ENCODE measurements around the gene PHF19. TPM values are rescaled to one million over a fixed set of nuclear protein-coding genes. Genes with fewer than 3 reads are reported as not detected.

PHF19 gene
- total RNA-seq, 6 experiments from 2014 or later = 49.1 to 83.4 (median 75.7) TPM

DNA sequence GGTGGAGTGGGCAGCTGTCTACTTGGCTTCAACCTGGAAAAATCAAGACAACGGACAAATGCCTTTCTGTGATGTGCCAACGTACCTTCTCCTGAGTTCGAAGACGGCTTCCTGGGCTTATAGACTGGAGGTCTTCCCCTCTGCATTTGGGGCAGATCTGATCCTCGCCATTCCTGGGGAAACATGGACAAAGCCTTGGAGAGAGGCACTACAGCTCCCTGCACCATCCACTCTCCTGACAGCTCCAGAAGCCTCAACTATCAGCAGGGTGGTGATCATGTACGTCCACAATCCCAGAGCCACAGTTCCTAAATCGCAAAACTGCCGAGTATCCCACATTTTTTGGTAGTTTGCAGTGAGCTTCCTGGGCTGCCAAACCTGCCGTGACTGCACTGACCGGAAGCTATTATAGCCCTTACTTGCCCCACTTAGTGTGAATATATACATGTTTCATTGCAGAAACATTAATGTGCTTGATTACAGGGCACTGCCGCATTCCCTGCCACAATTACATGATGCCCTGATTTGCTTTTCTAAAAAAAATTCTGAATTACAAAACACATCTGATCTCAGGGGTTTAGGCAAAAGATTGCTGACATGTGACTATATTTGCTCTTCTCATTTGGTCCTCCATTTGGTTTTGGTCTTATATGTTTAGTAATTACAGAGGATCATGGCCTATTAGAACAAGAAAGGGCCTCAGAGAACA lies 46.8 kb upstream of the PHF19 start:
- DNase-seq = no peak
- Mint-ChIP-seq H3K9me3 (no peaks in the 10 kb centered on the region), H3K4me3 (no peak overlapping the region), H3K4me1 (ENCODE audit: low read depth) (peaks cover 57% of the 10 kb centered on the region), H3K27ac (no peak overlapping the region), H3K27me3 (ENCODE audit: insufficient read depth) (no peaks in the 10 kb centered on the region; the same call in 1 of the 2 replicates), H3K36me3 (ENCODE audit: low read depth) (no peaks in the 10 kb centered on the region)
- TF ChIP-seq, protein P1, sequence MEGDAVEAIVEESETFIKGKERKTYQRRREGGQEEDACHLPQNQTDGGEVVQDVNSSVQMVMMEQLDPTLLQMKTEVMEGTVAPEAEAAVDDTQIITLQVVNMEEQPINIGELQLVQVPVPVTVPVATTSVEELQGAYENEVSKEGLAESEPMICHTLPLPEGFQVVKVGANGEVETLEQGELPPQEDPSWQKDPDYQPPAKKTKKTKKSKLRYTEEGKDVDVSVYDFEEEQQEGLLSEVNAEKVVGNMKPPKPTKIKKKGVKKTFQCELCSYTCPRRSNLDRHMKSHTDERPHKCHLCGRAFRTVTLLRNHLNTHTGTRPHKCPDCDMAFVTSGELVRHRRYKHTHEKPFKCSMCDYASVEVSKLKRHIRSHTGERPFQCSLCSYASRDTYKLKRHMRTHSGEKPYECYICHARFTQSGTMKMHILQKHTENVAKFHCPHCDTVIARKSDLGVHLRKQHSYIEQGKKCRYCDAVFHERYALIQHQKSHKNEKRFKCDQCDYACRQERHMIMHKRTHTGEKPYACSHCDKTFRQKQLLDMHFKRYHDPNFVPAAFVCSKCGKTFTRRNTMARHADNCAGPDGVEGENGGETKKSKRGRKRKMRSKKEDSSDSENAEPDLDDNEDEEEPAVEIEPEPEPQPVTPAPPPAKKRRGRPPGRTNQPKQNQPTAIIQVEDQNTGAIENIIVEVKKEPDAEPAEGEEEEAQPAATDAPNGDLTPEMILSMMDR (IDR thresholded peaks at IDR 0.05) = no peak

DNA sequence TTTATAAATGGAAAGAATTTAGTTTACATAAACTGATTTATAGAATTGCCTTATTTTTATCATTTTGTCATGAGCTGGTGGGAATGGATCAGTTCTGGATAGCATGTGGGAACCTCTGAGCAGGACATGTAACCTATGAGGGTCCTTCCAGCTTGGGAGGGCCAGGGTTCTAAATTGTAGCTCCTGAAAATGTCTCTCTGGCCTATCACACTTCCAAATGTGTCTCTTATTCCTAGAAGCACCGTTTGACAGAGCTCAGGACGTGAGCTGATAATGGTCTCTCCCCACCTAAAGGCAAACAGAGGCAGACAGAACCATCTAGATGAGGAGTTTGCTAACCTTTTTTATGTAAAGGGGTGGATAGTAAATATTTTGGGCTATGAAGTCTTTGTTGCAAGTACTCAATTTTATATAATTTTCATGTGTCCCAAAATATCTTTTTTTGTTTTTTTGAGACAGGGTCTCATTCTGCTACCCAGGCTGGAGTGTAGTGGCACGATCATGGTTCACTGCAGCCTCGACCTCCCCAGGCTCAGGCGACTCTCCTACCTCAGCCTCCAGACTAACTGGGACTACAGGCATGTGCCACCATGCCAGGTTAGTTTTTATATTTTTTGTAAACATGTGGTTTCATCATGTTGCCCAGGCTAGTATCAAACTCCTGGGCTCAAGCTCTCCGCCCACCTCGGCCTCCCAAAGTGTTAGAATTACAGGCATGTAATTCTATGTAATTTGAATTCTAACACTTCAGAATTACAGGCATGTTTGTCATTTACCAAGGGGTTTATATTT lies 45.6 kb upstream of the PHF19 start:
- TF ChIP-seq, protein P1 (IDR thresholded peaks at IDR 0.05) = no peak
- Mint-ChIP-seq H3K4me3 (no peak overlapping the region), H3K4me1 (ENCODE audit: low read depth) (peaks cover 52% of the 10 kb centered on the region), H3K27me3 (ENCODE audit: insufficient read depth) (no peaks in the 10 kb centered on the region), H3K36me3 (ENCODE audit: low read depth) (no peaks in the 10 kb centered on the region; the same call in 1 of the 2 replicates), H3K9me3 (no peaks in the 10 kb centered on the region), H3K27ac (no peak overlapping the region)
- no peak for DNase-seq

DNA sequence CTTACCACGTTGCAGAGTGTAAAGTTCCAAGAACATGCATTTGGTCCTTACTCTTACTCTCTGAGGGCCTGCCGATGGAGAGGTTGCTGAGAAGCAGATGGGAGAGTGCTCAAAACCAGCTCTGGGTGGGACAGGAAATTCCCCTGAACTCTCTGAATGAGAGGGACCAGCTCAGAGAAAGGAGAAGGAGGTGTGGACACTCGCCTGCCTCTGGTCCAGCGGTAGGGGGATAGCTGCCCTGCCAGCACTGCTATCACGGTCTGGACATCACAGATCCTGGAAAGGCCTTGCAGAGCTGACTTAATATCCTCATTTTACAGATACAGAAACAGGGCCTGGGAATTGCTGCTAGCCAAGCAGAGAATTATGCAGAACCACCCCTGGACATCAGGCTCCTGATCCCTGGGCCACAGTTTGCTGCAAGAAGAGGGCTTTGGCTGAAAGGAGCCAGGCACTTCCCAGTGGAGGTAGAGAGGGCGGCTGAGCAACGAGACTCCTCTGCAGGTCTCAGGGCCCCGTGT lies 44.7 kb upstream of the PHF19 start:
- H3K9me3 Mint-ChIP-seq = no peaks in the 10 kb centered on the region
- DNase-seq = no peak
- peaks cover 53% of the 10 kb centered on the region for H3K4me1 Mint-ChIP-seq (ENCODE audit: low read depth)
- no peaks in the 10 kb centered on the region for H3K27me3 Mint-ChIP-seq (ENCODE audit: insufficient read depth)
- H3K36me3 Mint-ChIP-seq (ENCODE audit: low read depth) = peaks cover 4% of the 10 kb centered on the region
- TF ChIP-seq, protein P1 (IDR thresholded peaks at IDR 0.05) = no peak
- no peak overlapping the region for H3K4me3 Mint-ChIP-seq
- H3K27ac Mint-ChIP-seq = no peak overlapping the region

DNA sequence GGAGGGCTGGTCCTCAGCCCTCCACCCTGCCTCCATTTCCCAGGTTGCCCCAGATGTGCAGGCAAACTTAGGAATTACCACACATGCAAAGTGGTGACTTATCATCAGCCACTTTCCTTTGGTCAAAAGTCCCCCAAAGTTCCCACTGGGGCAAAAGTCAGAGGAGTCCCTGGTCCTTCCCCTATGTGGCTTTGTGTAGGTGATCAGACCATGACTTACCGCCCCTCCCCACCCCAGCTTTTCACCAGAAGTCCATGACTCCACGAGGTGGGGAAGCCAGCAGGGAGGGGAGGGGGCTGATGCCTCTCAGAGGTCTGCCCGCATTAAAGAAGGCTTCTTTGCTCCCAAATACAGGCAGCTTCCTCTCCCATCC lies 43.8 kb upstream of the PHF19 start:
- no peak for DNase-seq
- peaks cover 53% of the 10 kb centered on the region for H3K4me1 Mint-ChIP-seq (ENCODE audit: low read depth)
- no peak overlapping the region for H3K4me3 Mint-ChIP-seq
- H3K9me3 Mint-ChIP-seq = no peaks in the 10 kb centered on the region
- H3K27me3 Mint-ChIP-seq (ENCODE audit: insufficient read depth) = no peaks in the 10 kb centered on the region
- peaks cover 6% of the 10 kb centered on the region for H3K36me3 Mint-ChIP-seq (ENCODE audit: low read depth)
- TF ChIP-seq, protein P1 (IDR thresholded peaks at IDR 0.05) = no peak
- H3K27ac Mint-ChIP-seq = no peak overlapping the region

DNA sequence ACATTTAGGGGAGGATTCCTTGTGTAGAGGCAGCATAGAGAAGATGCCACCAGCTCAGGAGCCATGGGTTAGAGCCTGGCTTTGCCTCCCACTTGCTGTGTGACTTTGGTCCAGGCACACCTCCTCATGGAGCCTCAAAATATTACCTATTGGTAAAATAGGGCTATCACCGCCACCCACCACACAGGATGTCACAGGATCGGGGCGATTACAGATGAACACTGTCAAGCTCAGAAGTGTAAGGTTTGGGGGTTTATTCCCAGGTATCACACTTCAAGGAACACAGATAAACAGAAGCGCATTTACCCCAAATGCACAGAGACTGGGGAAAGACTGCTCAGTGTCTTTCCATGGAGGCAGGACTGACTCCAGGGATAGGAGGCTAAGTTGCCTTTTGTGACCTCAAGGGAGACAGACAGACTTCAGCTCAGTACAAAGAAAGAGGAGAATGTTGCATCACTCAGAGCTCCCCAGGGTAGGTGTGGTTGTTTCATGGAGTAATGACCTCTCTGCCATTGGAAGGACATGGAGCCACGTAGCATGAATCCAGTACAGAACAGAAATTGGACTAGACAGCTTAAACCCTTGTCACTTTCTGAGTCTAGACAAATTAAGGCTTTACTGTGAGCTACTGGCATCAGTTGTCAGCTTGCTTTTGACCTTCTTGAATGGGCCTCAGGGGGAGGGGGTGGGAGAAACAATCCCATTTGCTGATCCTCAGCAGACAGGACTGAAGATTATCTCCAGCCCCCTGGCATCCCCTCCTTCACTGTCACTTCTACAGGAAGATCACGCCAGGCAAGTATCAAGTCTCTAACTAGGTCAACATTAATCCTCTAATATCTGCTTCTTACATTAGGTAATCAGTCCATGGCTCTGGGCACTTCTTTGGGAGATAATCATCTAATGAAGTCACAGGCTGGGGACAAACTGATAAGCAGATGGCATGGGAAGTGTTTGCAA lies 43.1 kb upstream of the PHF19 start:
- no peak for DNase-seq
- Mint-ChIP-seq H3K4me3 (no peak overlapping the region), H3K27ac (no peak overlapping the region), H3K27me3 (ENCODE audit: insufficient read depth) (no peaks in the 10 kb centered on the region), H3K9me3 (no peaks in the 10 kb centered on the region), H3K36me3 (ENCODE audit: low read depth) (peaks cover 6% of the 10 kb centered on the region), H3K4me1 (ENCODE audit: low read depth) (peaks cover 47% of the 10 kb centered on the region)
- TF ChIP-seq, protein P1 (IDR thresholded peaks at IDR 0.05) = no peak
